HepG2 (cell line): ENCODE data around the gene NUP54. TPM values are rescaled to one million over a fixed set of nuclear protein-coding genes. Genes with fewer than 3 reads are reported as not detected.

Experiments used
- ATM ChIP-seq: fragments of 450-650 bp; IDR thresholded peaks from 2 replicates; pipeline ENCODE4 v1.7.1; 2017; ENCODE audit warnings: mild to moderate bottlenecking, borderline replicate concordance
- FOXO4 ChIP-seq: sonication (generic); formaldehyde crosslinking; conservative IDR thresholded peaks from 2 replicates; pipeline ENCODE4 v1.8.1; 2023; ENCODE audit warnings: missing genetic modification reagents
- HDAC6 ChIP-seq: fragments of 200-600 bp; sonication (generic); IDR thresholded peaks from 2 replicates; pipeline ENCODE4 v1.7.0; 2017; ENCODE audit warnings: mild to moderate bottlenecking, antibody characterized with exemption, low read length, low read depth
- KAT2B ChIP-seq: fragments of 150-350 bp; IDR thresholded peaks from 2 replicates; pipeline ENCODE4 v1.6.1; 2014; ENCODE audit warnings: low read depth, low read length, borderline replicate concordance
- MBD4 ChIP-seq: IDR thresholded peaks from 2 replicates; pipeline ENCODE4 v1.6.1; 2012; ENCODE audit warnings: low read length, inconsistent platforms, borderline replicate concordance
- MTA1 ChIP-seq: sonication (generic); formaldehyde crosslinking; IDR thresholded peaks from 2 replicates; pipeline ENCODE4 v1.4.0; 2020; ENCODE audit warnings: missing genetic modification reagents, mild to moderate bottlenecking, borderline replicate concordance
- MXD3 ChIP-seq: IDR thresholded peaks from 2 replicates; pipeline ENCODE4 v1.6.1; 2016; ENCODE audit warnings: mild to moderate bottlenecking, missing biosample characterization, missing genetic modification reagents
- NFATC3 ChIP-seq: sonication (generic); formaldehyde crosslinking; IDR thresholded peaks from 2 replicates; pipeline ENCODE4 v1.5.1; 2020; ENCODE audit warnings: mild to moderate bottlenecking, missing genetic modification reagents
- NFE2L1 ChIP-seq: sonication (generic); formaldehyde crosslinking; IDR thresholded peaks from 2 replicates; pipeline ENCODE4 v1.4.0; 2020; ENCODE audit warnings: missing genetic modification reagents, mild to moderate bottlenecking, borderline replicate concordance
- POLR2AphosphoS5 ChIP-seq: IDR thresholded peaks from 2 replicates; pipeline ENCODE4 v1.6.1; 2012; ENCODE audit warnings: low read depth, low read length
- RAD51 ChIP-seq: fragments of 450-650 bp; IDR thresholded peaks from 2 replicates; pipeline ENCODE4 v1.6.1; 2016; ENCODE audit warnings: borderline replicate concordance
- SPEN ChIP-seq: sonication (generic); formaldehyde crosslinking; IDR thresholded peaks from 2 replicates; pipeline ENCODE4 v1.5.1; 2020; ENCODE audit warnings: low read depth, mild to moderate bottlenecking, missing genetic modification reagents
- THAP9 ChIP-seq: sonication (generic); formaldehyde crosslinking; IDR thresholded peaks from 2 replicates; pipeline ENCODE4; 2020; ENCODE audit warnings: missing genetic modification reagents, mild to moderate bottlenecking, borderline replicate concordance
- ZBTB4 ChIP-seq: sonication (generic); formaldehyde crosslinking; IDR thresholded peaks from 2 replicates; pipeline ENCODE4 v1.4.0; 2020; ENCODE audit warnings: missing genetic modification reagents, mild to moderate bottlenecking, borderline replicate concordance
- ZNF317 ChIP-seq: sonication (generic); formaldehyde crosslinking; IDR thresholded peaks from 2 replicates; pipeline ENCODE4 v1.5.0; 2020; ENCODE audit warnings: mild to moderate bottlenecking, missing genetic modification reagents
- ZNF550 ChIP-seq: sonication (generic); formaldehyde crosslinking; IDR thresholded peaks from 2 replicates; pipeline ENCODE4 v1.4.0; 2020; ENCODE audit warnings: mild to moderate bottlenecking, missing genetic modification reagents, borderline replicate concordance
- ZNF7 ChIP-seq: IDR thresholded peaks from 2 replicates; pipeline ENCODE4 v1.6.1; 2016; ENCODE audit warnings: missing biosample characterization, missing genetic modification reagents
- ZNF704 ChIP-seq: sonication (generic); formaldehyde crosslinking; IDR thresholded peaks from 2 replicates; pipeline ENCODE4 v1.8.1; 2023; ENCODE audit warnings: mild to moderate bottlenecking, inconsistent platforms, moderate library complexity, missing genetic modification reagents, borderline replicate concordance
- polyA plus RNA-seq, 8 experiments: library from polyadenylated mRNA; depleted of rRNA in 3 of 8; stranded (reverse) in 7 of 8; unstranded in 1 of 8; fragments of >200 nt; fragmentation: Illumina TruSeq in 4 of 8; extraction: Trizol in 4 of 8; gene quantifications; 2 replicates each; pipeline versions ENCODE4 v1.2.1 to v1.2.3, GENCODE V29; 2011 to 2016; ENCODE audit warnings: low read depth in 4 of 8, missing spikeins in 1 of 8, mixed read lengths in 1 of 8; ENCODE audit not compliant: insufficient read depth in 1 of 8
- total RNA-seq, 5 experiments: library from RNA; depleted of rRNA; stranded (reverse); fragments of >200 nt; fragmentation: Illumina TruSeq; extraction: Trizol; gene quantifications; 2 replicates each; pipeline ENCODE4 v1.2.3, GENCODE V29; 2016; ENCODE audit warnings: low read depth in 1 of 5

NUP54 gene
- total and polyA plus RNA-seq, 2 of the 13 experiments (the other 11 are each of a cell fraction or from before 2014, with no cell fraction given), result 36.1 to 69.3 TPM

- TF ChIP-seq MXD3 (peak; percentile 76), POLR2AphosphoS5 (no peak), HDAC6 (no peak), NFATC3 (CRISPR knock-in tag) (no peak), ATM (no peak), MBD4 (no peak), NFE2L1 (CRISPR knock-in tag) (no peak), RAD51 (no peak), ZBTB4 (CRISPR knock-in tag) (no peak), ZNF7 (CRISPR knock-in tag) (no peak), THAP9 (no peak), MTA1 (CRISPR knock-in tag) (no peak), ZNF317 (CRISPR knock-in tag) (peak; percentile 89), KAT2B (no peak), SPEN (CRISPR knock-in tag) (no peak), ZNF550 (CRISPR knock-in tag) (no peak), ZNF704 (CRISPR knock-in tag) (no peak), FOXO4 (CRISPR knock-in tag) (no peak)
Observed at GRCh38 chr4:76087007-76087769, 61.0 kb downstream of the NUP54 start (continued).
